ENCODE data around the gene SNTA1.

- TF ChIP-seq RAD21 (IDR thresholded peaks at IDR 0.05 in 1 of 2, conservative IDR thresholded peaks at IDR 0.05 in 1 of 2; ENCODE audit: low read depth in 2 of 2, low read length in 2 of 2) (no peak), CTCF (IDR thresholded peaks at IDR 0.05; ENCODE audit: control extremely low read depth in 1 of 3, insufficient read depth in 1 of 3, low read depth in 1 of 3, low read length in 3 of 3) (no peak), EGR1 (IDR thresholded peaks at IDR 0.05; ENCODE audit: borderline replicate concordance, low read depth, low read length) (no peak), CBX5 (IDR thresholded peaks at IDR 0.05; ENCODE audit: low read depth, low read length) (no peak), BRCA1 (IDR thresholded peaks at IDR 0.05; ENCODE audit: low read depth, low read length) (no peak), CEBPB (IDR thresholded peaks at IDR 0.05; ENCODE audit: low read depth, low read length) (no peak), RFX5 (IDR thresholded peaks at IDR 0.05; ENCODE audit: borderline replicate concordance, low read depth, low read length) (no peak), EZH2 (IDR thresholded peaks at IDR 0.05; ENCODE audit: low read depth, low read length, severe bottlenecking) (no peak), EP300 (IDR thresholded peaks at IDR 0.05; ENCODE audit: borderline replicate concordance in 1 of 2, low read depth in 2 of 2, low read length in 2 of 2) (no peak), TBP (IDR thresholded peaks at IDR 0.05; ENCODE audit: low read depth, low read length) (no peak), FOSL1 (IDR thresholded peaks at IDR 0.05; ENCODE audit: insufficient read depth, low read depth, low read length) (no peak)
Observed at GRCh38 chr20:33433465-33434234, 9.9 kb downstream of the SNTA1 start.

Data from H1 (cell line).